ENCODE data around the gene SPRN.
"Not testable (repeated sequence)": the region's sequence is repeated elsewhere in the genome, so short reads cannot be mapped to it uniquely, and the experiment has no call there.

Gene SPRN

GRCh38 chr10:133457100-133457841 lies 32.8 kb upstream of the SPRN start:
- DNase-seq (ENCODE audit: low read depth in 2 of 3, low spot score in 2 of 3), result no peak

- DNase-seq (ENCODE audit: low read depth in 2 of 3, low spot score in 2 of 3), result no peak
Measured at GRCh38 chr10:133456041-133456951, 31.9 kb upstream of the SPRN start.

- no peak for DNase-seq (ENCODE audit: low read depth in 2 of 3, low spot score in 2 of 3)
Measured at GRCh38 chr10:133455611-133456031, 31.2 kb upstream of the SPRN start.

GRCh38 chr10:133455196-133455595 lies 30.8 kb upstream of the SPRN start:
- DNase-seq (ENCODE audit: low read depth in 2 of 3, low spot score in 2 of 3), result no peak

- DNase-seq (ENCODE audit: low read depth in 2 of 3, low spot score in 2 of 3), result no peak
Measured at GRCh38 chr10:133454204-133454893, 29.9 kb upstream of the SPRN start.

GRCh38 chr10:133453516-133454203 lies 29.2 kb upstream of the SPRN start, which contains the start of gene SCART1:
Gene SCART1, plus strand, starts transcription at chr10:133453945. Its CDS starts 53 bp downstream, at chr10:133453998.
- DNase-seq (ENCODE audit: low read depth in 2 of 3, low spot score in 2 of 3), result no peak

- no peak for DNase-seq (ENCODE audit: low read depth in 2 of 3, low spot score in 2 of 3)
Measured at GRCh38 chr10:133452453-133452852, 28.0 kb upstream of the SPRN start.

- DNase-seq (ENCODE audit: low read depth in 2 of 3, low spot score in 2 of 3), result no peak
Measured at GRCh38 chr10:133451346-133451745, 26.9 kb upstream of the SPRN start.

- DNase-seq (ENCODE audit: low read depth in 2 of 3, low spot score in 2 of 3), result no peak
Measured at GRCh38 chr10:133448120-133448519, 23.7 kb upstream of the SPRN start.

- DNase-seq (ENCODE audit: low read depth in 2 of 3, low spot score in 2 of 3), result no peak
Measured at GRCh38 chr10:133446979-133447378, 22.6 kb upstream of the SPRN start.

GRCh38 chr10:133445751-133446708 lies 21.6 kb upstream of the SPRN start:
- DNase-seq (ENCODE audit: low read depth in 2 of 3, low spot score in 2 of 3), result no peak

- DNase-seq (ENCODE audit: low read depth in 2 of 3, low spot score in 2 of 3), result no peak
Measured at GRCh38 chr10:133445268-133445732, 20.9 kb upstream of the SPRN start.

GRCh38 chr10:133444342-133445267 lies 20.2 kb upstream of the SPRN start:
- no peak for DNase-seq (ENCODE audit: low read depth in 2 of 3, low spot score in 2 of 3)

GRCh38 chr10:133442967-133443924 lies 18.8 kb upstream of the SPRN start:
- DNase-seq (ENCODE audit: low read depth in 2 of 3, low spot score in 2 of 3), result no peak

- no peak for DNase-seq (ENCODE audit: low read depth in 2 of 3, low spot score in 2 of 3)
Measured at GRCh38 chr10:133442191-133442966, 18.0 kb upstream of the SPRN start.

GRCh38 chr10:133441780-133442179 lies 17.4 kb upstream of the SPRN start:
- no peak for DNase-seq (ENCODE audit: low read depth in 2 of 3, low spot score in 2 of 3)

- DNase-seq (ENCODE audit: low read depth in 2 of 3, low spot score in 2 of 3), result not testable (repeated sequence)
Measured at GRCh38 chr10:133441356-133441755, 16.9 kb upstream of the SPRN start.
